Measurements from ENCODE around the gene MRM1.
"Not testable (repeated sequence)": the region's sequence is repeated elsewhere in the genome, so short reads cannot be mapped to it uniquely, and the experiment has no call there.

MRM1 gene

GRCh38 chr17:36600936-36601302, 464 bp upstream of the MRM1 start:
- no peak for DNase-seq (ENCODE audit: low spot score)

- no peak for DNase-seq (ENCODE audit: low spot score)
Observed at GRCh38 chr17:36602030-36602748, 806 bp downstream of the MRM1 start.

- DNase-seq (ENCODE audit: low spot score): peak; percentile 72
Observed at GRCh38 chr17:36602924-36603384, 1.6 kb downstream of the MRM1 start.

- not testable (repeated sequence) for DNase-seq (ENCODE audit: low spot score)
Observed at GRCh38 chr17:36605028-36605427, 3.6 kb downstream of the MRM1 start.

GRCh38 chr17:36608280-36608679, 6.9 kb downstream of the MRM1 start:
- no peak for DNase-seq (ENCODE audit: low spot score)

- DNase-seq (ENCODE audit: low spot score): peak; percentile 66
Observed at GRCh38 chr17:36608794-36609497, 7.6 kb downstream of the MRM1 start.

GRCh38 chr17:36609498-36609862, 8.1 kb downstream of the MRM1 start:
- DNase-seq (ENCODE audit: low spot score): no peak

GRCh38 chr17:36610474-36610873, 9.1 kb downstream of the MRM1 start:
- peak; percentile 76 for DNase-seq (ENCODE audit: low spot score)

GRCh38 chr17:36611345-36612072, 10.1 kb downstream of the MRM1 start:
- DNase-seq (ENCODE audit: low spot score): peak; percentile 77

GRCh38 chr17:36612323-36612722, 10.9 kb downstream of the MRM1 start:
- DNase-seq (ENCODE audit: low spot score): no peak

GRCh38 chr17:36613155-36613554, 11.8 kb downstream of the MRM1 start:
- no peak for DNase-seq (ENCODE audit: low spot score)

- DNase-seq (ENCODE audit: low spot score): no peak
Observed at GRCh38 chr17:36614081-36614480, 12.7 kb downstream of the MRM1 start.

- DNase-seq (ENCODE audit: low spot score): no peak
Observed at GRCh38 chr17:36614933-36615332, 13.6 kb downstream of the MRM1 start.

GRCh38 chr17:36616061-36617029, 15.0 kb downstream of the MRM1 start:
- no peak for DNase-seq (ENCODE audit: low spot score)

- DNase-seq (ENCODE audit: low spot score): no peak
Observed at GRCh38 chr17:36617773-36618172, 16.4 kb downstream of the MRM1 start.

GRCh38 chr17:36623281-36623680, 21.9 kb downstream of the MRM1 start:
- DNase-seq (ENCODE audit: low spot score): no peak

- DNase-seq (ENCODE audit: low spot score): no peak
Observed at GRCh38 chr17:36625188-36625587, 23.8 kb downstream of the MRM1 start.

GRCh38 chr17:36627101-36627500, 25.7 kb downstream of the MRM1 start:
- DNase-seq (ENCODE audit: low spot score): no peak

GRCh38 chr17:36628576-36628975, 27.2 kb downstream of the MRM1 start:
- DNase-seq (ENCODE audit: low spot score): no peak

GRCh38 chr17:36629252-36629847, 28.0 kb downstream of the MRM1 start:
- peak; percentile 80 for DNase-seq (ENCODE audit: low spot score)

GRCh38 chr17:36629970-36630502, 28.7 kb downstream of the MRM1 start:
- DNase-seq (ENCODE audit: low spot score): no peak

Data from hematopoietic multipotent progenitor cell treated with erythropoietin and hydrocortisone succinate and interleukin-3 and kit ligand, for 17 days (in vitro differentiated cells).